Measurements from ENCODE around the gene ZNF341.

The ZNF341 gene

GRCh38 chr20:33827634-33828325, 96.0 kb downstream of the ZNF341 start:
- DNase-seq, result peak; percentile 38

GRCh38 chr20:33828326-33828844, 96.6 kb downstream of the ZNF341 start:
- DNase-seq, result no peak

GRCh38 chr20:33828967-33829560, 97.3 kb downstream of the ZNF341 start:
- DNase-seq, result peak; percentile 36

- DNase-seq, result no peak
Observed at GRCh38 chr20:33829636-33830035, 97.8 kb downstream of the ZNF341 start.

- DNase-seq, result peak; percentile 40
Observed at GRCh38 chr20:33830371-33830770, 98.6 kb downstream of the ZNF341 start.

- peak; percentile 85 for DNase-seq
Observed at GRCh38 chr20:33832103-33832804, 100.5 kb downstream of the ZNF341 start.

- DNase-seq, result no peak
Observed at GRCh38 chr20:33833333-33833732, 101.5 kb downstream of the ZNF341 start.

GRCh38 chr20:33835615-33836172, 103.9 kb downstream of the ZNF341 start:
- no peak for DNase-seq

GRCh38 chr20:33836277-33836676, 104.5 kb downstream of the ZNF341 start:
- DNase-seq, result no peak

GRCh38 chr20:33837096-33837830, 105.5 kb downstream of the ZNF341 start:
- DNase-seq, result no peak

- DNase-seq, result no peak
Observed at GRCh38 chr20:33838035-33838864, 106.5 kb downstream of the ZNF341 start.

GRCh38 chr20:33839591-33839990, 107.8 kb downstream of the ZNF341 start:
- no peak for DNase-seq

- no peak for DNase-seq
Observed at GRCh38 chr20:33840160-33840559, 108.4 kb downstream of the ZNF341 start.

GRCh38 chr20:33840759-33841435, 109.1 kb downstream of the ZNF341 start:
- no peak for DNase-seq

- no peak for DNase-seq
Observed at GRCh38 chr20:33841436-33841799, 109.6 kb downstream of the ZNF341 start.
